ENCODE results near the gene PCK2.
A peak's percentile ranks its signal among the peaks of the same experiment; 100 is the strongest.

The PCK2 gene

GRCh38 chr14:24121210-24121609, 27.1 kb downstream of the PCK2 start:
- no peak for DNase-seq

GRCh38 chr14:24122416-24122815, 28.3 kb downstream of the PCK2 start:
- DNase-seq, result no peak

GRCh38 chr14:24122898-24123297, 28.8 kb downstream of the PCK2 start:
- DNase-seq, result no peak

- DNase-seq, result no peak
These were observed 29.6 kb downstream of the PCK2 start for GRCh38 chr14:24123424-24124417.

GRCh38 chr14:24126939-24127338, 32.8 kb downstream of the PCK2 start:
- DNase-seq, result no peak

GRCh38 chr14:24127673-24128072, 33.6 kb downstream of the PCK2 start:
- DNase-seq, result no peak

GRCh38 chr14:24129410-24129998, 35.4 kb downstream of the PCK2 start:
- no peak for DNase-seq

- DNase-seq, result no peak
These were observed 36.2 kb downstream of the PCK2 start, which contains the start of gene FITM1 for GRCh38 chr14:24130380-24130716. FITM1 (plus strand) TSS chr14:24130659; CDS start chr14:24131564, 905 bp downstream.

- DNase-seq, result no peak
These were observed 36.8 kb downstream of the PCK2 start for GRCh38 chr14:24130717-24131548.

GRCh38 chr14:24131549-24131966, 37.4 kb downstream of the PCK2 start:
- no peak for DNase-seq

- no peak for DNase-seq
These were observed 38.1 kb downstream of the PCK2 start for GRCh38 chr14:24132061-24132685.

GRCh38 chr14:24132976-24133375, 38.9 kb downstream of the PCK2 start:
- DNase-seq, result no peak

GRCh38 chr14:24133735-24134134, 39.6 kb downstream of the PCK2 start:
- DNase-seq, result no peak

GRCh38 chr14:24135584-24135833, 41.4 kb downstream of the PCK2 start:
- DNase-seq, result no peak

GRCh38 chr14:24135834-24136683, 41.9 kb downstream of the PCK2 start, which contains the start of gene PSME1:
PSME1 (plus strand) TSS chr14:24136194; CDS start chr14:24136263, 69 bp downstream.
- DNase-seq, result peak; percentile 93 to 94

GRCh38 chr14:24136684-24137528, 42.8 kb downstream of the PCK2 start:
- no peak for DNase-seq

- no peak for DNase-seq
These were observed 43.7 kb downstream of the PCK2 start for GRCh38 chr14:24137529-24138395.

GRCh38 chr14:24138396-24139271, 44.5 kb downstream of the PCK2 start:
- DNase-seq, result no peak

All from stimulated activated CD4-positive, alpha-beta T cell treated with anti-CD3 and anti-CD28 coated beads, Interleukin-2, amount 100 ng/mL, for 48 hours (primary cell).